ENCODE data around the gene RAB27B.

RAB27B gene

DNA sequence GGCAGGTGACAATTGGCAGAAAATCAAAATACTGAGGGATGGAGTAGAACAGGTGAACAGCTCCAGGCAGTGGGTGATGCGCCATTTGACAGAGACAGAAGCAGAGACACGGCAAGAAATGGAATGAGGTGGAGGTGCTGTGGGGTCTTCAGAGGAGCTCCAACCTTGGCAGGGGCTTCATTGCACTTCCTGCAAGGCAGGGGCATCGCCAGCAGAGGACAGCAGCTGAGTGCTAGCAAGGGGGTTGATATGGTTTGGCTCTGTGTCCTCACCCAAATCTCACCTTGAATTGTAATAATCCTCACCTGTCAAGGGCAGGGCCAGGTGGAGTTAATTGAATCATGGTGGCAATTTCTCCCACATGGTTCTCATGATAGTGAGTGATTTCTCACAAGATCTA is 88.2 kb downstream of the RAB27B start:
- DNase-seq = no peak

GRCh38 chr18:54918060-54918459 is 89.8 kb downstream of the RAB27B start:
- no peak for DNase-seq

DNA sequence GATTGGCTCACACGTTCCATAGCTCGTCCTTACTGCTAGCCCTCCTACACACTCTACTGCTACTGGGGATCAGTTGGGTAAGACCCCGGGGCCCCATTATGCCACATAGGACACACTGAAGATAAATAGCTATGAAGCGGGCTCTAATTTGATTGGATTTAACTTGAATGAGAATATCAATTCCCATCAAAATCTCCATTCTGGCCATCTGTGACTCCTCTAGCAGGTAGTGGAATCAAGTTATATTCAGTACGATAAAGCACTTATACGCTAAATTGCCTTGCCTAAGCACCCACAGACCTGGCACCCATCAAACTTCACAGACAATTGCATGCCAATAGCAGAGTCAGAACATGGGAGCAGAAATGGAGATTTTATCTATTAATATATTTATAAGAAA is 91.1 kb downstream of the RAB27B start:
- no peak for DNase-seq

GRCh38 chr18:54923339-54923956 is 95.2 kb downstream of the RAB27B start:
- DNase-seq = no peak

DNA sequence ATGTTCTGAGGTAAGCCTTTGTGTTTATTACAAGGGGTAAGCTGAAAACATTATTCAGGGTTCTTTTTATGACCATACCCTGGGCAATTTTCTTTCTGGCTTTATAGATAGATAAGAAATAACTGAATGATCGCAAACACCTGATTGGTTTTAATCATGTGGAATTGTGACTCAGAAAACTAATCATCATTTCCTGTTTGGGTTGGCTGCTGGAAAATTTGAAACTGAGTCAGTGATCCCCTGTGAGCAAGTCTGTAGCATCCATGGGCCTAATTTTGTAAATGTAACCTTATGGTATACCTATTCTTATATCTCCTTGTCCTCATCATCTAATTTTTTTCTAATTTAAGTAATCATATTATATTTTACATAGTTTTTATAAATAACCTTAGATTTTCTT is 96.7 kb downstream of the RAB27B start:
- DNase-seq = no peak

GRCh38 chr18:54926593-54927325 is 98.5 kb downstream of the RAB27B start:
- no peak for DNase-seq

DNA sequence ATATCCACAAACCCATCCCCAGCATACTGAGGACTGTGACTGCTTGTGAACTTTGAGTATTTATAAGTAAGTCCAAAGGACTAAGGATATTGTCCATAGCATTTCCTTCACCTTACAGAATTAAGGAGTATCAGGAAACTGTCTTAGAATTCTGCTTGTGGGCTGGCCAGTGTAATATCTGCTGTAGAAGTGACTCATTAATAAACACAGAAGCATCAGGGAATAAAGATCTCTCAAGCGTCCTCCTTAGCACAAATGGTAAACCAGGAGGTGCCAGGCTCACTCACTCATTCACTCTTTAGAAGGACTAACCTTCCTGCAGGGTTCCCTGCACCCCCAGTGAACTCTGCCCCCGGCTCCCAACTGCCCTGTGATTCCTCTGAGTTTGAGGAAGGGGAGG is 100.0 kb downstream of the RAB27B start:
- DNase-seq = no peak

DNA sequence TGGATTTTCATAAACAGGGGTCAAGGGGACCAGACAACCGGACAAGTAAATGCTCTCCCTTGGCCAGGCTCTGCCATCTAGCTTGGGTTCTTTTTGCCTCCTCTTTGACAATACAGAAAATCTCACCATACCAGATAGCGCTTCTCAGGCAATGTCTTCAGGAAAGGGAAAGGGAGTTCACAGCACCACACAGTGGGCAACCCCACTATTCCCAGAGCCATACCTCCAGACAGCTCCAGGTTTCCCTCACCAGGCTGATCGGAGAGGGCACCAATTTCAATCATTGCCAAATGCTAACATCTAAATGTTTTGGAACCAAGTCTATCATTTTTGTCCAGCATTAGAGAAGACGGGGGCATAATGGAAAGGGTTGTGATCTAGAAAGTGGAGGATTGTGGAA is 102.9 kb downstream of the RAB27B start:
- no peak for DNase-seq

DNA sequence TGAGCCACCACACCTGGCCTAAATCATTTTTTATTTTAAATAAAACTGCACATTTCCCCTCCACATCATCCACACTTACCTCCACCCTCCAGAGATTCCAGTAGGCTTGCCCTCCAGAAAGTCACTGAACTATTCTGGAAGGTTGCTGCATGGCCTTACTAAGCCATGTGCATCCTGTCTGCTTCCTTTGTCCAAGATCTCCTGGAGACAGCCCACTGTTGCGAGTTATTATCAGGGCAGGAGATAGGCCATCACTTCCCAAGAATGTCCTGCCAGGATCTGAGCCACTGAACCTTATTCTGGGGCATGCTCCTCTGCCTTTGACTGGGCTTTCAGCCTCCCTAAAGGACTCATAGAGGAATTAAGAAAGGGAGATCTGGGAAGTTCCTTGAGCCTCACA is 104.2 kb downstream of the RAB27B start:
- no peak for DNase-seq

DNA sequence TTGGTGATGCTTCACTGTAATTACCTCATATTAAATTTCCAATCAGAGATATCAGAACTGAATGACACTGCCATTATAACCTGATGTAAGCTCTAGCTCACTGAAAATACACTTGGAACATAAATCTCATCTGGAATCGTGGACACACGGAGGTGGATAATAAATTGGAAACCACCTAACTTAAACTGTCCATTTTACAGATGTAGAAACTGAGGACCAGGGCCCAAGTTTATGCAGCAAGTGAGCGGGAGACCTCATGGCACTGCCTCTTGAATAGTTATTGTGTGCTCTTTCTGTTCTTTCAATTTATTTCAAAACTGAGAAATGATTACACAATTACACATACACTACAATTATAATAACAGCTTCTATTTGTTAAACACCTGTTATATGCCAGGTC is 110.2 kb downstream of the RAB27B start:
- no peak for DNase-seq

GRCh38 chr18:54939361-54939917 is 111.2 kb downstream of the RAB27B start:
- no peak for DNase-seq

GRCh38 chr18:54942144-54942543 is 113.9 kb downstream of the RAB27B start:
- DNase-seq = no peak

DNA sequence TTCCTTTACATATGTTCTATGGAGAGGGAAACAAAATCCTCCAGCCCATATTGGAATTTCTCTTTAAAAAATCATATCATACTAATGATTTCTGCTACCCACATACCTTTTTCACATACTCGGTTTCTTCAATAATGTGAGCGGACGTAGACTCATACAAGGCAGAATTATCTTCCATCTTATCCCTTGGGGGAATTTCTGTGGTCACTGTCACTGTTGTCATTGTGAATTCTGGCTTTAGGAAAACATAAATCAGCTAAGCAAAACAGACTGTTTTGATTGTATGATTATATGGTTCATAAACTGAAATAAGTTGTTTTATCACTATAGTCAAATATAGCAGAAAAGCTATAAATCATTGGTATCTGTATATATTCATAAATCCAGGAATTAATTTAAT is 114.3 kb downstream of the RAB27B start:
- DNase-seq = no peak

Measured in NCI-H1105 treated with DMSO at 0.1 percent for 48 hours (cell line).